ENCODE data around the gene TRAPPC3L. TPM values are rescaled to one million over a fixed set of nuclear protein-coding genes. Genes with fewer than 3 reads are reported as not detected.

TRAPPC3L gene
- total RNA-seq, 1 donor from 2014 or later: not detected

GRCh38 chr6:116512111-116512559, 33.3 kb downstream of the TRAPPC3L start:
- peaks cover 2% of the 10 kb centered on the region for H3K9me3 Mint-ChIP-seq (ENCODE audit: unreplicated experiment)
- H3K4me1 Mint-ChIP-seq (ENCODE audit: low read depth, unreplicated experiment): no peaks in the 10 kb centered on the region
- DNase-seq: no peak
- TF ChIP-seq, protein P1, sequence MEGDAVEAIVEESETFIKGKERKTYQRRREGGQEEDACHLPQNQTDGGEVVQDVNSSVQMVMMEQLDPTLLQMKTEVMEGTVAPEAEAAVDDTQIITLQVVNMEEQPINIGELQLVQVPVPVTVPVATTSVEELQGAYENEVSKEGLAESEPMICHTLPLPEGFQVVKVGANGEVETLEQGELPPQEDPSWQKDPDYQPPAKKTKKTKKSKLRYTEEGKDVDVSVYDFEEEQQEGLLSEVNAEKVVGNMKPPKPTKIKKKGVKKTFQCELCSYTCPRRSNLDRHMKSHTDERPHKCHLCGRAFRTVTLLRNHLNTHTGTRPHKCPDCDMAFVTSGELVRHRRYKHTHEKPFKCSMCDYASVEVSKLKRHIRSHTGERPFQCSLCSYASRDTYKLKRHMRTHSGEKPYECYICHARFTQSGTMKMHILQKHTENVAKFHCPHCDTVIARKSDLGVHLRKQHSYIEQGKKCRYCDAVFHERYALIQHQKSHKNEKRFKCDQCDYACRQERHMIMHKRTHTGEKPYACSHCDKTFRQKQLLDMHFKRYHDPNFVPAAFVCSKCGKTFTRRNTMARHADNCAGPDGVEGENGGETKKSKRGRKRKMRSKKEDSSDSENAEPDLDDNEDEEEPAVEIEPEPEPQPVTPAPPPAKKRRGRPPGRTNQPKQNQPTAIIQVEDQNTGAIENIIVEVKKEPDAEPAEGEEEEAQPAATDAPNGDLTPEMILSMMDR (IDR thresholded peaks at IDR 0.05; ENCODE audit: partially characterized antibody, unreplicated experiment): no peak
- no peaks in the 10 kb centered on the region for H3K27me3 Mint-ChIP-seq (ENCODE audit: unreplicated experiment)
- no peak overlapping the region for H3K27ac Mint-ChIP-seq (ENCODE audit: unreplicated experiment)
- H3K36me3 Mint-ChIP-seq (ENCODE audit: unreplicated experiment): no peaks in the 10 kb centered on the region
- H3K4me3 Mint-ChIP-seq (ENCODE audit: unreplicated experiment): no peak overlapping the region

DNA sequence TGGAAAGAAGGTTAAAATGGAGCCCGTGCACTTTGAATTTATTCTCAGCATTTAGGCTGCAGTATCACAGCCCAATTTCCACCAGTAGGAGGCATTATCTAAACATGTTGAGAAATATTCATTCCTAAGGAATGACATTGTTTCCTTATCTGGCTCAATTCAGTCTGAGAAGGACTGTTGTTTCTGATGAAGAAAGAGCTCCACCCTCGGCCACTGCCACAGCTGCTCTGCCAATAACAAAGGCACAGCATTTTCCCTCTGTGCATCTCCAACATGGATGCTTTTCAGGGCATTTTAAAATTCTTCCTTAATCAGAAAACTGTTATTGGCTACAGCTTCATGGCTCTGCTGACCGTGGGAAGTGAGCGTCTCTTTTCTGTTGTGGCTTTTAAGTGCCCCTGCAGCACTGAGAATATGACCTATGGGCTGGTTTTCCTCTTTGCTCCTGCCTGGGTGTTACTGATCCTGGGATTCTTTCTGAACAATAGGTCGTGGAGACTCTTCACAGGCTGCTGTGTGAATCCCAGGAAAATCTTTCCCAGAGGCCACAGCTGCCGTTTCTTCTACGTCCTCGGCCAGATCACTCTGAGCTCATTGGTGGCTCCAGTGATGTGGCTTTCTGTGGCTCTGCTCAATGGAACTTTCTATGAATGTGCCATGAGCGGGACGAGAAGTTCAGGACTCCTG, 33.9 kb downstream of the TRAPPC3L start, which contains the start of gene CALHM5:
Gene CALHM5, plus strand, starts transcription at position 216 of the 687 bp plus-strand sequence. Its CDS starts 58 bp downstream, at position 274.
- TF ChIP-seq, protein P1 (IDR thresholded peaks at IDR 0.05; ENCODE audit: partially characterized antibody, unreplicated experiment): peak; percentile 57
- no peaks in the 10 kb centered on the region for H3K27me3 Mint-ChIP-seq (ENCODE audit: unreplicated experiment)
- no peak for DNase-seq
- no peaks in the 10 kb centered on the region for H3K4me1 Mint-ChIP-seq (ENCODE audit: low read depth, unreplicated experiment)
- H3K9me3 Mint-ChIP-seq (ENCODE audit: unreplicated experiment): peaks cover 2% of the 10 kb centered on the region
- no peak within 1 kb of the TSS for H3K27ac Mint-ChIP-seq (ENCODE audit: unreplicated experiment)
- H3K4me3 Mint-ChIP-seq (ENCODE audit: unreplicated experiment): no peak within 1 kb of the TSS
- H3K36me3 Mint-ChIP-seq (ENCODE audit: unreplicated experiment): no peaks in the 10 kb centered on the region

GRCh38 chr6:116508527-116508926, 37.0 kb downstream of the TRAPPC3L start:
- H3K9me3 Mint-ChIP-seq (ENCODE audit: unreplicated experiment): peaks cover 5% of the 10 kb centered on the region
- H3K36me3 Mint-ChIP-seq (ENCODE audit: unreplicated experiment): no peaks in the 10 kb centered on the region
- no peak for DNase-seq
- H3K4me3 Mint-ChIP-seq (ENCODE audit: unreplicated experiment): no peak overlapping the region
- no peaks in the 10 kb centered on the region for H3K4me1 Mint-ChIP-seq (ENCODE audit: low read depth, unreplicated experiment)
- H3K27ac Mint-ChIP-seq (ENCODE audit: unreplicated experiment): no peak overlapping the region
- TF ChIP-seq, protein P1 (IDR thresholded peaks at IDR 0.05; ENCODE audit: partially characterized antibody, unreplicated experiment): no peak
- peaks cover 1% of the 10 kb centered on the region for H3K27me3 Mint-ChIP-seq (ENCODE audit: unreplicated experiment)

DNA sequence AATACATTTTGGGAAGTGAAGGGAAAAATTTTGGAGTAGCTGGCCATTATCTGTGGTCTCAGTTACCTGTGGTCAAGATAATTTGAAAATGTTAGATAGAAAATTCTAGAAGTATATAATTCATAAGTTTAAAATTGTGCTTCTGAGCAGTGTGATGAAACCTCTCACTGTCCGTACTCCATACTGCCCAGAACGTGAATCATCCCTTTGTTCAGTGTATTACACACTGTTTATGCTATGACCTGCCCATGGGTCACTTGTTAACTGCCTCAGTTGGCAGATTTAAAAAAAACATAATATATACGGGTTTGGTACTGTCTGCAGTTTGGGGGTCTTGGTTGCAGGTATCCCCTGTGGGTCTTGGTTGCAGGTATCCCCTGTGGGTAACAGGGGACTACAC, 38.2 kb downstream of the TRAPPC3L start:
- H3K4me3 Mint-ChIP-seq (ENCODE audit: unreplicated experiment): no peak overlapping the region
- peaks cover 5% of the 10 kb centered on the region for H3K9me3 Mint-ChIP-seq (ENCODE audit: unreplicated experiment)
- H3K4me1 Mint-ChIP-seq (ENCODE audit: low read depth, unreplicated experiment): no peaks in the 10 kb centered on the region
- peaks cover 1% of the 10 kb centered on the region for H3K27me3 Mint-ChIP-seq (ENCODE audit: unreplicated experiment)
- TF ChIP-seq, protein P1 (IDR thresholded peaks at IDR 0.05; ENCODE audit: partially characterized antibody, unreplicated experiment): no peak
- H3K36me3 Mint-ChIP-seq (ENCODE audit: unreplicated experiment): peaks cover 4% of the 10 kb centered on the region
- no peak overlapping the region for H3K27ac Mint-ChIP-seq (ENCODE audit: unreplicated experiment)
- DNase-seq: no peak

DNA sequence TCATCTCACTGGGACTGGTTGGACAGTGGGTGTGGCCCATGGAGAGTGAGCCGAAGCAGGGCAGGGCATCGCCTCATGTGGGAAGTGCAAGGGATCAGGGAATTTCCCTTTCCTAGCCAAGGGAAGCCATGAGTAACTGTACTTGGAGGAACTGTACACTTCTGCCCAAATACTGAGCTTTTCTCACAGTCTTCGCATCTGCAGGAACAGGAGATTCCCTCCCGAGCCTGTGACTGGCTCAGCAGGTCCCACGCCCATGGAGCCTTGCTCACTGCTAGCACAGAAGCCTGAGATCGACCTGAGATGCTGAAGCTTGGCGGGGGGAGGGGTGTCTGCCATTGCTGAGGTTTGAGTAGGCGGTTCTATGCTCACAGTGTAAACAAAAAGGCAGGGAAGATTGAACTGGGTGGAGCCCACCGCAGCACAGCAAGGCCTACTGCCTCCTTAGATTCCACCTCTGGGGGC, 44.5 kb downstream of the TRAPPC3L start:
- TF ChIP-seq, protein P1 (IDR thresholded peaks at IDR 0.05; ENCODE audit: partially characterized antibody, unreplicated experiment): no peak
- no peaks in the 10 kb centered on the region for H3K4me1 Mint-ChIP-seq (ENCODE audit: low read depth, unreplicated experiment)
- H3K36me3 Mint-ChIP-seq (ENCODE audit: unreplicated experiment): peaks cover 4% of the 10 kb centered on the region
- H3K27ac Mint-ChIP-seq (ENCODE audit: unreplicated experiment): no peak overlapping the region
- peaks cover 1% of the 10 kb centered on the region for H3K27me3 Mint-ChIP-seq (ENCODE audit: unreplicated experiment)
- no peak overlapping the region for H3K4me3 Mint-ChIP-seq (ENCODE audit: unreplicated experiment)
- peaks cover 3% of the 10 kb centered on the region for H3K9me3 Mint-ChIP-seq (ENCODE audit: unreplicated experiment)
- no peak for DNase-seq

All from glutamatergic neuron (in vitro differentiated cells).